GM18907 (cell line): ENCODE results near the gene LARGE2.
"Not testable (repeated sequence)": the region's sequence is repeated elsewhere in the genome, so short reads cannot be mapped to it uniquely, and the experiment has no call there.

Source experiments
- ATAC-seq: cut with Tn5 transposase; IDR thresholded peaks from one replicate; pipeline ENCODE4 v1.9.1; 2021; ENCODE audit warnings: mild to moderate bottlenecking, moderate library complexity; ENCODE audit not compliant: unreplicated experiment

Gene LARGE2

GRCh38 chr11:45895553-45896259 lies 26.8 kb upstream of the LARGE2 start:
- ATAC-seq = no peak

GRCh38 chr11:45896422-45896984 lies 26.0 kb upstream of the LARGE2 start:
- no peak for ATAC-seq

GRCh38 chr11:45897556-45897955 lies 24.9 kb upstream of the LARGE2 start:
- no peak for ATAC-seq

- ATAC-seq = no peak
Observed at GRCh38 chr11:45899086-45899447, 23.4 kb upstream of the LARGE2 start.

DNA sequence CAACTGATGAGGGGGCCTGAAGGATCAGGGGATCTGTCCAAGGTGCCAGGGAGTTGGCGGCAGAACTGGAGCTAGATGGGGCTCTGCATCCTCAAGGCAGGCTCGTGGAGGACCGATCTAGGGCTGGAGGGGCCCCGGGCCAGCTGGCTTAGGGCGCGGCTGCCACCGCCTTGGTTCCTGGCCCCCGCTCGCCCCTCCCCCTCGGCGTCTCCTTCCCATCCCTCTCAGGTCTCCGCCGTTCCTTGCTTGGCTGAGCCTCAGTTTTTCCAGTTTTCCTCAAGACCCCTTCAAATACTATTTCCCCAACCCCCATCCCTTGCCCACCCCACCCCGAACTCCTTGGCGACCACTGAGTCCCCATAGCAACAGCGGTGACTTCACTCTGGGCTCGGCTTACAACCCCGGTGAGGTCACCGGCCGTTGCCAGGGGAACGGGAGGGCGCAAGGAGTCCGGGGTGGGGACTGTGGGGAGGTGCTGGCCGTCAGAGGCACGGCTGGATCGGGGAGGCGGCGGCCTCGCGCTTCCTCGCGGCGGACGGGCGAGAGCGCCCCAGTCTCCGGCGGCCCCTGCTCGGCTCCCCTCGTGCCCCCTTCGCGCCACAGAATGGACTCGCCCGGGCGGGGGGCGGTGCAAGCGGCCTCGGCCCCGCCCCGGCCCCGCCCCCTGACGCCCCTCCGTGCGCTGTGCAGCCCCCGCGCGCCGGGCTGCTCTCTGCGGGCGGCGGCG lies 22.8 kb upstream of the LARGE2 start:
- ATAC-seq = peak; percentile 60

DNA sequence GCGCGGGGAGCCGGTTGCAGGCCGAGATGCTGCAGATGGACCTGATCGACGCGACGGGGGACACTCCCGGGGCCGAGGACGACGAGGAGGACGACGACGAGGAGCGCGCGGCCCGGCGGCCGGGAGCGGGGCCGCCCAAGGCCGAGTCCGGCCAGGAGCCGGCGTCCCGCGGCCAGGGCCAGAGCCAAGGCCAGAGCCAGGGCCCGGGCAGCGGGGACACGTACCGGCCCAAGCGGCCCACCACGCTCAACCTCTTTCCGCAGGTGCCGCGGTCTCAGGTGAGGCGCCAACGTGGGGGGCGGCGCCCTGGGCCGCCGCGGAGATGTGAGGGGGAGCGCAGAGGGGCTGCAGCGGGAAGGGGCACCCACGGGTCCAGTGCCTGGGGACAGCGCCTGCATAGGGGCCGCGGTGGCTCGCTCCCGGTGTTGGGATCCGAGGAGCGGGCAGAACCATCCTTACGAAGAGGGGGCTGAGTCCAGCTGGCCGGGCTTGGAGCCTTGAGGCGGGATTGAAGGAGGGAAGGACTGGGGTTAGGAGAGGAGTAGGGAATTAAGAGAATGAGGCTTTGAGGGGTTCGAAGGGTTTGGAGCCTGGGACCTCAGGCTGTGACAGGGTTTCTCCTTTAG lies 22.2 kb upstream of the LARGE2 start:
- ATAC-seq = not testable (repeated sequence)

GRCh38 chr11:45900916-45901617 lies 21.4 kb upstream of the LARGE2 start:
- no peak for ATAC-seq

GRCh38 chr11:45901626-45902025 lies 20.8 kb upstream of the LARGE2 start:
- no peak for ATAC-seq

GRCh38 chr11:45902452-45903380 lies 19.7 kb upstream of the LARGE2 start:
- ATAC-seq = no peak

- ATAC-seq = no peak
Observed at GRCh38 chr11:45904309-45904915, 18.0 kb upstream of the LARGE2 start.

DNA sequence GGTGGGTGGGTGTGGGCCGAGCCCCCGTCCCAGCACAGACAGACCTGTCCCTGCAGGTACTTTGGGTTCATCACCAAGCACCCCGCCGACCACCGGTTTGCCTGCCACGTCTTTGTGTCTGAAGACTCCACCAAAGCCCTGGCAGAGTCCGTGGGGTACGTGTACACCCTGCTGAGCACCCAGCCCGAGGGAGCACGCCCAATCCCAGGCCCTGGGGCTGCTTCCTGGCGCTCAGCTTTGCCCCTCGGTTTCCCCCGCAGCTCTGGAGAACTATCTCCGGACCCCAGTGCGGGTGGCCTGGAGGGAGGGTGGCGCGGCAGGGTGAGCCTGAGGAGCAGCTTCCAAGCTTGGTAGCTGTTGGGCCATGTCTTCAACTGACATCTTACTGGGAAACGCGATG lies 17.4 kb upstream of the LARGE2 start:
- ATAC-seq = no peak

DNA sequence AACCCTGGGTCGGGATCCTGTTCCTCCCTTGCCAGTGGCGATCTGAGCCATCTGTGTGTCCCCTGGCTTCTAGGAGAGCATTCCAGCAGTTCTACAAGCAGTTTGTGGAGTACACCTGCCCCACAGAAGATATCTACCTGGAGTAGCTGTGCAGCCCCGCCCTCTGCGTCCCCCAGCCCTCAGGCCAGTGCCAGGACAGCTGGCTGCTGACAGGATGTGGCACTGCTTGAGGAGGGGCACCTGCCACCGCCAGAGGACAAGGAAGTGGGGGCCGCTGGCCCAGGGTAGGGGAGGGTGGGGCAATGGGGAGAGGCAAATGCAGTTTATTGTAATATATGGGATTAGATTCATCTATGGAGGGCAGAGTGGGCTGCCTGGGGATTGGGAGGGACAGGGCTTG lies 16.9 kb upstream of the LARGE2 start:
- not testable (repeated sequence) for ATAC-seq

- no peak for ATAC-seq
Observed at GRCh38 chr11:45906096-45906682, 16.3 kb upstream of the LARGE2 start.

DNA sequence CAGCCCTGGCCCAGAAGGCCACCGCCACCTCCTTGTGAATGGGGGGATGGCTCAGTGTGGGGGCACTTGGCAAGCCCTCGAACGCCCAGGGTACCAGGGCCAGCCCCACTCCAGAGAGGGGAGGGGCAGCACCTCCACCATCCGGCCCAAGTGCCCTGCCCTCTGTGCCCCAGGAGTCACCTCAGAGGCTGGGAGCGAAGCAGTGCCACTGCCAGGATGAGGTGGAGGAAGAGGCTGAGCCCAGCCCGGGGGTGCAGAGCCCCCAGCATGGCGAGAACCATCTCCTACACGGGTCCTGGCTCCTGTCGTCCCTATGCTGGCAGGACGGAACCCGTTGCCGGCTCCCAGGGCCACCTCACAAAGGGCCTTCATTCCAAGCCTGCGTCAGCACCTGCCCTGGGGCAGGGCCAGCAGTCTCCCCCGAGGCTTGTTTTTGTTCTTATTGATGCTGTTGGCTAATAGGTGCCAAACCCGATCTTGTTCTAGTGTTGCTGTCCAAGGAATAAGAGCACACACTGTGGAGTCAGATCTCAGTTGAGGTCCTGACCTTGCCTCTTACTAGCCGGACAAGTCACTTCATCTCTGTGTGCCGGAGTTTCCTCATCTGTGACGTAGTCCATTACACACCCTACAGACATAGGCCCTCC lies 15.4 kb upstream of the LARGE2 start, which contains the start of gene FREY1:
Gene FREY1 (minus strand): TSS at position 307 of the 647 bp plus-strand sequence. CDS start 26 bp downstream, at position 281.
- ATAC-seq = no peak

DNA sequence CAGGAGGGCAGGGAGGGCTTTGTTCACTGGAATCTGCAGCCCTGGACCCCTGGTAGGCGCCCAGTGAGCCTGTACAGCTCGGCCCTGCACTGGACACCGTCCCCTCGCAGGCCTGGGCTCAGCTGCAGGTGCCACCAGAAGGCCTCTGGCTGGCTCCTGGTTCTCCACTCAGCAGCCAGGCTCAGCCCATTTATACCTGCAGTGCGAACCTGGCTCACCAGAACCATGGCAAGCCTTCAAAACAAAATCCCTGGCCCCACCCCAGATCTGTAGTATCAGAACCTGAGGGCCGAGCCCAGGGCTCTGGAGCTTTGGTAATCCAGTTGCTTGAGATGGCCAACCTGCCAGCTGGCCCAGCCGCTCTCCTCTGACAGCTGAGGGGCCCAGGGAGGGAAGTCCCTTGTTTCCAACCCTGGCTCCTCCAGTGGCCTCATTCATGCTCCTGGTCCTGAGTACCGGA lies 14.5 kb upstream of the LARGE2 start:
- no peak for ATAC-seq

GRCh38 chr11:45909594-45910475 lies 12.6 kb upstream of the LARGE2 start:
- ATAC-seq = no peak

DNA sequence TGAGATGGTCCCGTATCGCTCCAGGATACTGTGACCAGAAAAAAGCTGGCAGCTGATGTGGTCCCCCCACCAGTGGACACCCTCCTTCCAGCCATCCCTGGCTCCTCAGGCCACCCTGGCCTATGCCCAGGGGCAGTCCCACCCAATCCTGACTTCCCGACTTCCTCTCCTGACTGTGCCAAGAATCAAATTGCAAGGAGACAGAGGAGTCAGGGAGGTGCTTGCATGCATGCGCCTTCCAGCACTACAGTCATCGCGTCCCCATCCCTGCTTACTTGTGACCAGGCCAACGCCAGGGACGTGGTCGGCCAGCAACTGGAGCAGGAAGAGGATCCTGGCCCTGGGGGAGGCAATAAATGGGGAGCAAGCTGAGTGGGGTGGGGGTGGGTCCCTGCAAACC lies 11.8 kb upstream of the LARGE2 start:
- no peak for ATAC-seq

- no peak for ATAC-seq
Observed at GRCh38 chr11:45913514-45913913, 8.9 kb upstream of the LARGE2 start.
